ENCODE results near the gene FKBP9.

DNA sequence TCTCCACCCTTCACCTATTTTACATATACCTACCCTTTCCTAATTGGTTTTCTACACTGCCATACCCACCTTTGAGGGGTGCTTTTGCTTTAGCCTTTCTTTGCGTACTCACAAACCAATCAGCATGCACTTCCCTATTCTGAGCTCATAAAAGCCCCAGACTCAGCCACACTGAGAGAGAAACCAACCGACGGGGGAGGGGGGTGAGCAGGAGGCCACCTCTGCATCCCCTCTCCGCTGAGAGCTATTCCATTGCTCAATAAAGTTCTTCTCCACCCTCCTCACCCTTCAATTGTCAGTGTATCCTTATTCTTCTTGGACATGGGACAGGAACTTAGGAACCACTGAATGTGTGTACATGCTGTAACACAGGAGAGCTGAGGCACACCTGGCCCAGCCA, 9.0 kb upstream of the FKBP9 start:
- TF ChIP-seq GATA3 (IDR thresholded peaks at IDR 0.05; ENCODE audit: low read depth, low read length) (no peak), GATA2 (IDR thresholded peaks at IDR 0.05; ENCODE audit: low read depth, low read length) (no peak)
